Peyer's patch (tissue), 4 donors: ENCODE results near the gene NLRP1. TPM values are rescaled to one million over a fixed set of nuclear protein-coding genes. Genes with fewer than 3 reads are reported as not detected.

ENCODE experiments used
- DNase-seq, 3 donors: peaks; one replicate each; pipeline ENCODE4 v3.0.0-alpha.2; 2017 to 2019
- H3K27ac ChIP-seq, 4 donors: fragments of 200-600 bp; sonication (generic); one replicate each; pipeline ENCODE4 v1.5.1; 2016 to 2019
- H3K27me3 ChIP-seq, 2 donors: fragments of 200-600 bp; sonication (generic); one replicate each; pipeline ENCODE4 v1.5.1; 2019
- H3K36me3 ChIP-seq, 3 donors: fragments of 200-600 bp; sonication (generic); one replicate each; pipeline ENCODE4 v1.5.1; 2016 to 2019
- H3K4me1 ChIP-seq, 4 donors: fragments of 200-600 bp; sonication (generic); one replicate each; pipeline ENCODE4 v1.5.1; 2016 to 2019
- H3K4me3 ChIP-seq, 4 donors: fragments of 200-600 bp; sonication (generic); 1 replicate in 3 of 4; 2 replicates in 1 of 4; pipeline ENCODE4 v1.5.1; 2016 to 2019; ENCODE audit warnings: mild to moderate bottlenecking in 1 of 4
- H3K9me3 ChIP-seq, 4 donors: fragments of 200-600 bp; sonication (generic); one replicate each; pipeline ENCODE4 v1.5.1; 2016 to 2019; ENCODE audit warnings: mild to moderate bottlenecking in 1 of 4
- POLR2A ChIP-seq, 2 donors: fragments of 450-650 bp; IDR thresholded peaks; one replicate each; pipeline ENCODE4 v1.5.1; 2017; ENCODE audit warnings: antibody characterized with exemption in 2 of 2, mild to moderate bottlenecking in 2 of 2, moderate library complexity in 2 of 2
- total RNA-seq, 4 donors: library from RNA; depleted of rRNA; stranded (reverse); fragments of >200 nt; gene quantifications; one replicate each; pipeline ENCODE4 v1.1.0, GENCODE V29; 2016
- TF ChIP-seq, protein P1 (sequence below), 6 experiments: fragments of 450-650 bp in 4 of 6; fragments of 200-600 bp in 2 of 6; sonication (generic) in 1 of 6; IDR thresholded peaks; one replicate each; pipeline ENCODE4 v1.5.1; 2017 to 2019; ENCODE audit warnings: antibody characterized with exemption in 6 of 6, mild to moderate bottlenecking in 3 of 6, moderate library complexity in 1 of 6

The NLRP1 gene
- total RNA-seq, 4 donors from 2014 or later: 8.6 to 80.0 (median 18.5) TPM

DNA sequence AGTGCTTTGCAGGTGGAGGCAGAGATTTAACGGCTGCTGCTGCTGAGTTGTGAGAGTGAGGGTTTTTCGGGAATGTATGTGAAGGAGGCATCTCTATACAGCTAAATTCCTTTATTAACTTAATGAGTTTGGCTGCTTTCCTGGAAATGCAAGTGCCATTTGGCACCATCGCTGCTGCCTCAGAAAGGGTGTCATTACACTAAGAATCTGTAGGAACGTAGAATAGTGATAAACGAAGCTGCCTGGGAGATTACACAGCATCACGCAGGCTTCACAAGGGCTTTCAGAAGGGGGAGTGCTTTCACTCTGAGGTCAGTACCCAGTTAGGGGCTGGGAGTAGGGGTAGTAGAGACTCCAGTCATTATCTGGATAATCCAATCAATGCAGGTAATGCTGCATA, 14.1 kb upstream of the NLRP1 start:
- TF ChIP-seq, protein P1, sequence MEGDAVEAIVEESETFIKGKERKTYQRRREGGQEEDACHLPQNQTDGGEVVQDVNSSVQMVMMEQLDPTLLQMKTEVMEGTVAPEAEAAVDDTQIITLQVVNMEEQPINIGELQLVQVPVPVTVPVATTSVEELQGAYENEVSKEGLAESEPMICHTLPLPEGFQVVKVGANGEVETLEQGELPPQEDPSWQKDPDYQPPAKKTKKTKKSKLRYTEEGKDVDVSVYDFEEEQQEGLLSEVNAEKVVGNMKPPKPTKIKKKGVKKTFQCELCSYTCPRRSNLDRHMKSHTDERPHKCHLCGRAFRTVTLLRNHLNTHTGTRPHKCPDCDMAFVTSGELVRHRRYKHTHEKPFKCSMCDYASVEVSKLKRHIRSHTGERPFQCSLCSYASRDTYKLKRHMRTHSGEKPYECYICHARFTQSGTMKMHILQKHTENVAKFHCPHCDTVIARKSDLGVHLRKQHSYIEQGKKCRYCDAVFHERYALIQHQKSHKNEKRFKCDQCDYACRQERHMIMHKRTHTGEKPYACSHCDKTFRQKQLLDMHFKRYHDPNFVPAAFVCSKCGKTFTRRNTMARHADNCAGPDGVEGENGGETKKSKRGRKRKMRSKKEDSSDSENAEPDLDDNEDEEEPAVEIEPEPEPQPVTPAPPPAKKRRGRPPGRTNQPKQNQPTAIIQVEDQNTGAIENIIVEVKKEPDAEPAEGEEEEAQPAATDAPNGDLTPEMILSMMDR (IDR thresholded peaks at IDR 0.05): no peak
- TF ChIP-seq POLR2A (IDR thresholded peaks at IDR 0.05): no peak
- Histone ChIP-seq H3K9me3 (no peaks in the 10 kb centered on the region), H3K36me3 (no peaks in the 10 kb centered on the region), H3K27ac (no peak overlapping the region), H3K4me1 (no peaks in the 10 kb centered on the region), H3K4me3 (no peak overlapping the region), H3K27me3 (no peaks in the 10 kb centered on the region)
- DNase-seq: no peak

DNA sequence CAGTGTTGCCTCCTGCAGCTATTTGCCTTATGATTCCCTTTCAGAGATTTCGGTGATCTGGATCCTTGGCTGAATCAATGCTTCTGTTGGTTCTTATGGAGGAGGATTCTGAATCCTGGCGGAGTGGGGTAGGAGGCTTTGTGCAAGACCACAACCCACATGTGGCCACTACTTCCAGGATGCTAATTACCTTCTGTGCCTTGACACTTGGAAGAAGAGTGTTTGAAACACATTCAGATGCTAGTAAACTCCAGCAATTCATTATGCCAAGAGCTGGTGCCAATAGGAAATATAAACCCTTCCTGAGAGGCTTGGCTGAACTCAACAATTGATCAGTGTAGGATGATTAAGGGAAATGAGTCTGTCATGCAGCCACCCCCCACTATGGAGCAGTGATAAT, 12.1 kb upstream of the NLRP1 start:
- H3K36me3 ChIP-seq: no peaks in the 10 kb centered on the region
- no peaks in the 10 kb centered on the region for H3K27me3 ChIP-seq
- H3K9me3 ChIP-seq: no peaks in the 10 kb centered on the region
- no peaks in the 10 kb centered on the region for H3K4me1 ChIP-seq
- no peak overlapping the region for H3K4me3 ChIP-seq
- H3K27ac ChIP-seq: no peak overlapping the region
- no peak for TF ChIP-seq POLR2A (IDR thresholded peaks at IDR 0.05)
- TF ChIP-seq, protein P1 (IDR thresholded peaks at IDR 0.05): no peak
- no peak for DNase-seq

DNA sequence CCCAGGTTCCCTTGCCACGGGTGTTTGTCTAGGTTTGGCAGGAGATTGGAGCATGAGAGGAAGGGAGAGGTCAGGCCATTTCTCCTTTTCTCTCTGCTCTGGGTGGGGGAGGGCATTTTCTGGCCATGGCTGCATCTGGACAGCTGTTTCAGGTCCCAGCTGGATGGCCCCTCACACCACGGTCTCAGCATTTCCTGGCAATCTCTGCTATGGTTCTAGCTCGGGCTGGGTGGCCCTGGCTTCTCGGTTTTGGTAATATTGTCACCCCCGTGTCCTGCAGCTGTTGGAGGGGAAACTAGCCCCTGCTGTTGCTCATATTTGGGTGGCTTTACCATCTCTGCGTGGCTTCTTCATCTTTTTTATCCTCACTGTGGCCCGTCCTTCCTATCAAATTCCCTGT, 11.5 kb upstream of the NLRP1 start:
- no peak for DNase-seq
- TF ChIP-seq, protein P1 (IDR thresholded peaks at IDR 0.05): no peak
- no peak for TF ChIP-seq POLR2A (IDR thresholded peaks at IDR 0.05)
- Histone ChIP-seq H3K36me3 (no peaks in the 10 kb centered on the region), H3K27ac (no peak overlapping the region), H3K4me1 (no peaks in the 10 kb centered on the region), H3K4me3 (no peak overlapping the region), H3K27me3 (no peaks in the 10 kb centered on the region), H3K9me3 (no peaks in the 10 kb centered on the region)

DNA sequence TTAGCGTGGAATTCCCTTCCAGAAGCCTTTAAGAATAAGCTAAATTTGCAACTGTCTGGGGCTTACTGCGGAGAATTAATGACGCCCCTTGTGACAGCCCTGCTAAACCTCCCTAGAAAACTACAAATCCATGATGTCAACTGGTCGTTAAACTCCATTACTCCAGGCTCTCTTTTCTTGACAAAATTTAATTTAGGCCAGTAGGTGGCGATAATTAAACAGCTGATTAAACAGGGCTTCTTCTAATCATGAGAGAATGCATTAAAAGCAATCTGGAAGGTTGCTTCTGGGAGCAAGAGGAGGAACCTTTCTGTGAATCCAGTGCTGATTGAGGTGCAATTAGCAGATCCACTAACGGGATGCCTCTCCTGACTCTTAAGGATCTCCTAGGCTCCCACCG, 8.1 kb upstream of the NLRP1 start:
- no peaks in the 10 kb centered on the region for H3K27me3 ChIP-seq
- TF ChIP-seq, protein P1 (IDR thresholded peaks at IDR 0.05): peak; percentile 7 to 70 (median 62)
- no peak for TF ChIP-seq POLR2A (IDR thresholded peaks at IDR 0.05)
- no peak overlapping the region for H3K27ac ChIP-seq
- no peak overlapping the region for H3K4me3 ChIP-seq
- H3K36me3 ChIP-seq: no peaks in the 10 kb centered on the region
- H3K9me3 ChIP-seq: no peaks in the 10 kb centered on the region
- no peaks in the 10 kb centered on the region for H3K4me1 ChIP-seq
- no peak for DNase-seq

DNA sequence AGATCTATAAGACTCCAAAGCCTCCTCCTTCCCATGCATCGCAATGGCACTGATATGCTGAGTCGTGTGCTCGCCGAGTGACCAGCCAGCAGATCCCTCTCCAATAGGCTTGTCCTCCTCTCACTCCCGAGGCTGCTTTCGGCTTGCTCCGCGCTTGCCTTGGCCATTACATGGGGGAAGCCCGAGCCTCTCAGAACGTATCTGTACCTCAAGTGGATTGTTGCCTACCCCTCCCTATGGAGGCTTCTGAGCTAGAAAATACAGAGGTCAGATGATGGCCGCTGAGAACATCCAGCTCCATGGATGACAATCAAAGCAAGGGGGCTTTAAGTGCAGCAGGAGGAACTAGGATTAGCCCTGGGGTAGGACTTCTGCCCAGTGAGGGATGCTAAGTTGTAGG, 7.7 kb upstream of the NLRP1 start:
- no peak for DNase-seq

More for the DNA sequence above, 7.7 kb upstream of the NLRP1 start:
- H3K4me3 ChIP-seq: no peak overlapping the region
- H3K4me1 ChIP-seq: no peaks in the 10 kb centered on the region
- H3K27me3 ChIP-seq: no peaks in the 10 kb centered on the region
- H3K27ac ChIP-seq: no peak overlapping the region
- no peak for TF ChIP-seq POLR2A (IDR thresholded peaks at IDR 0.05)
- TF ChIP-seq, protein P1 (IDR thresholded peaks at IDR 0.05): no peak
- no peaks in the 10 kb centered on the region for H3K36me3 ChIP-seq
- no peaks in the 10 kb centered on the region for H3K9me3 ChIP-seq
